ENCODE data around the gene SHC4.

SHC4 gene

DNA sequence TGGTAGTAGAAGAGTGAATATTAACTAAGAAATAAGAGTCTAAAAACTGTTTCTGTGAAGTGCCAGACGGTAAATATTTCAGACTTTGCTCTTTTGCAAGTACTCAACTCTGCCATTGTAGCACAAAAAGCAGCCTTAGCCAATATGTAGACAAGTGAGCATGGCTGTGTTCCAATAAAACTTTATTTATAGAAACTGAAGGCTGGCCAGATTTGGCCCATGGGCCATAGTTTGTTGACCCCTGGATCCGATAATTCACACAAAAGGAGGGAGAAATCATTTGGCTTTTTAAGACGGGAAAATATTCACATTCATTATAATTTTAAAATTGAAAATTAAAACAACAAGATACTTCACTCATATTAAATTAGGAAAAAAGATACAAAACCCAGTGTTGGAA is 70.4 kb downstream of the SHC4 start:
- H3K27me3 Mint-ChIP-seq, result peaks cover 50% of the 10 kb centered on the region
- no peak overlapping the region for H3K27ac Mint-ChIP-seq
- no peaks in the 10 kb centered on the region for H3K9me3 Mint-ChIP-seq
- H3K4me3 Mint-ChIP-seq, result no peak overlapping the region
- peaks cover 18% of the 10 kb centered on the region for H3K4me1 Mint-ChIP-seq (ENCODE audit: low read depth)
- no peaks in the 10 kb centered on the region for H3K36me3 Mint-ChIP-seq (ENCODE audit: low read depth)
- no peak for DNase-seq

DNA sequence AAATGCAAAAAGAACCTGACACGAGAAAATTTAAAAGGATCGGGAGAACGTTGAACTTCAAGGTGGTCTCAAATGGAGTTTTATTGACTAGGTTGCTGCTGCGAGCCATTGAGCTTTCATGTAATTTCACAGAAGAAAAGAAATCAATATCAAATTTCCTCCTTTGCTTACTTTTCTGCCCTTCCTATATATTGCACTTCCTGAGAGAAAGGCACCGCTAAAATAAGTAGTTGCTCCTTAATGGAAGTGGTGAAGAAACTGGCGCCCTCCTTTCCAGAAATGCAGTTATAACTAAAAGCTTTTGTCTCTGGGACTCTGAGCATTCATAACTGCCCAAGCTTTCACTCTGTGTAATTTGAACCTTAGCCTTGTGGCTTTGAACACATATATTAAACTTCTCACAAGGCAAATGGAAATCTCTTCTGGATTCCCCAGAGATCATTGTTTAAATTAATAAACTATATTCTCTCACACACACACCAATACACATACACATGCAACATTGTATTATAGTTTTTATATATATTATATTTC is 72.4 kb downstream of the SHC4 start:
- Mint-ChIP-seq H3K4me3 (no peak overlapping the region), H3K27me3 (peaks cover 40% of the 10 kb centered on the region), H3K27ac (no peak overlapping the region), H3K4me1 (ENCODE audit: low read depth) (peaks cover 16% of the 10 kb centered on the region), H3K9me3 (no peaks in the 10 kb centered on the region), H3K36me3 (ENCODE audit: low read depth) (no peaks in the 10 kb centered on the region)
- DNase-seq, result no peak

DNA sequence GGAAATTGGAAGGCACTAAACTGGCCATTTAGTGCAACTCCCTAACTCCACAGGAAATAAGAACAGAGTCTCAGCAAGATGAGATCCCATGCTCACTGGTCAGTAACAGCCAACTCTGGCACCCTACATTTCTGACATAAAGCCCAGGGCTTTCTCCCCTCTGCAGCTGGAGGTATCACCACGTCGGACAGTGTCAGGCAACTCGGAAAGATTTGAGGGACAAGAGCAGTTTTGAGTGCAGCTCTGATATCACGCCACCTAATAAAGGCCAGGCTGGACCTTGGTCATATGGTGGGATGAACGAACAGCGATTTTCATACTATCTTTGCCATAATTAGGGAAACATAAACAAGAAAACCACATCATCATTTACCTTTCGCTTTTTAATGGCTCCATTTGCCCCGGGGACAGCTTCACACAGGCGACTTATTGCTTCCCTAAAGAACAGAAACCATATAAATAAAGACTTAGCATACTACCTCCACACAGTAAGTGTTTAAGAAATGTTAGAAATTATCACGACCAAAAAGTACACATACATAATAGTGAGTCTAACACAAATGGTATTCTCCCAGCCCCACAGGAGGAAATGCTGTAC is 73.2 kb downstream of the SHC4 start:
- H3K27ac Mint-ChIP-seq, result no peak overlapping the region
- no peaks in the 10 kb centered on the region for H3K36me3 Mint-ChIP-seq (ENCODE audit: low read depth)
- peaks cover 42% of the 10 kb centered on the region for H3K27me3 Mint-ChIP-seq
- no peak overlapping the region for H3K4me3 Mint-ChIP-seq
- H3K9me3 Mint-ChIP-seq, result no peaks in the 10 kb centered on the region
- peaks cover 16% of the 10 kb centered on the region for H3K4me1 Mint-ChIP-seq (ENCODE audit: low read depth)
- DNase-seq, result no peak

- no peaks in the 10 kb centered on the region for H3K9me3 Mint-ChIP-seq
- no peak overlapping the region for H3K27ac Mint-ChIP-seq
- H3K36me3 Mint-ChIP-seq (ENCODE audit: low read depth), result no peaks in the 10 kb centered on the region
- H3K4me3 Mint-ChIP-seq, result no peak overlapping the region
- peaks cover 16% of the 10 kb centered on the region for H3K4me1 Mint-ChIP-seq (ENCODE audit: low read depth)
- peaks cover 40% of the 10 kb centered on the region for H3K27me3 Mint-ChIP-seq
- no peak for DNase-seq
Observed at GRCh38 chr15:48889925-48890324, 73.8 kb downstream of the SHC4 start.

DNA sequence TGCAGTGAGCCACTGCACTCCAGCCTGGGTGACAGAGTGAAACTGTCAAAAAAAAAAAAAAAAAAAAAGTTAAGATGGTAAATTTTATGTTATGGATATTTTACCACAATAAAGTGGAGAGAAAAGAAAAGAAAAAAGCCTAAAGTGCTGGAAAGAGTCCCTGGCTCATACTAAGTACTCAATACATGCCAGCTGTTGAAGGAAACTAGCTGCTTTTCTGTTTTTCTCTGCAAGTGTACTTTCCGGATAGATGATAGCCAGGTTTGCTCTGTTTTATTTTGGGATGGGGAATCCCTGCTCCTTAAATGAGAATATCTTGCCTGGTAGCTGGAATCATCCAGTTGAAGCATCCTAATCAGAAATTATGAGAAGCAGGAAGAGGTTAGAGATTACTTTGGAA is 74.9 kb downstream of the SHC4 start:
- DNase-seq, result no peak
- Mint-ChIP-seq H3K27ac (no peak overlapping the region), H3K4me1 (ENCODE audit: low read depth) (peaks cover 16% of the 10 kb centered on the region), H3K4me3 (no peak overlapping the region), H3K27me3 (peaks cover 42% of the 10 kb centered on the region), H3K9me3 (no peaks in the 10 kb centered on the region), H3K36me3 (ENCODE audit: low read depth) (no peaks in the 10 kb centered on the region)

- DNase-seq, result no peak
- Mint-ChIP-seq H3K4me1 (ENCODE audit: low read depth) (peaks cover 16% of the 10 kb centered on the region), H3K27ac (peak overlapping the region; percentile 48), H3K36me3 (ENCODE audit: low read depth) (no peaks in the 10 kb centered on the region), H3K27me3 (peaks cover 42% of the 10 kb centered on the region), H3K9me3 (no peaks in the 10 kb centered on the region), H3K4me3 (no peak overlapping the region)
Observed at GRCh38 chr15:48888191-48888590, 75.5 kb downstream of the SHC4 start.

GRCh38 chr15:48887144-48887543 is 76.6 kb downstream of the SHC4 start:
- H3K27ac Mint-ChIP-seq, result no peak overlapping the region
- peaks cover 24% of the 10 kb centered on the region for H3K4me1 Mint-ChIP-seq (ENCODE audit: low read depth)
- no peaks in the 10 kb centered on the region for H3K9me3 Mint-ChIP-seq
- H3K27me3 Mint-ChIP-seq, result peaks cover 35% of the 10 kb centered on the region
- DNase-seq, result no peak
- H3K4me3 Mint-ChIP-seq, result no peak overlapping the region
- no peaks in the 10 kb centered on the region for H3K36me3 Mint-ChIP-seq (ENCODE audit: low read depth)

GRCh38 chr15:48883699-48884098 is 80.0 kb downstream of the SHC4 start:
- Mint-ChIP-seq H3K4me3 (no peak overlapping the region), H3K27ac (no peak overlapping the region), H3K9me3 (peaks cover under 1% of the 10 kb centered on the region), H3K27me3 (peaks cover 26% of the 10 kb centered on the region), H3K36me3 (ENCODE audit: low read depth) (peaks cover 21% of the 10 kb centered on the region), H3K4me1 (ENCODE audit: low read depth) (peaks cover 42% of the 10 kb centered on the region)
- DNase-seq, result no peak

DNA sequence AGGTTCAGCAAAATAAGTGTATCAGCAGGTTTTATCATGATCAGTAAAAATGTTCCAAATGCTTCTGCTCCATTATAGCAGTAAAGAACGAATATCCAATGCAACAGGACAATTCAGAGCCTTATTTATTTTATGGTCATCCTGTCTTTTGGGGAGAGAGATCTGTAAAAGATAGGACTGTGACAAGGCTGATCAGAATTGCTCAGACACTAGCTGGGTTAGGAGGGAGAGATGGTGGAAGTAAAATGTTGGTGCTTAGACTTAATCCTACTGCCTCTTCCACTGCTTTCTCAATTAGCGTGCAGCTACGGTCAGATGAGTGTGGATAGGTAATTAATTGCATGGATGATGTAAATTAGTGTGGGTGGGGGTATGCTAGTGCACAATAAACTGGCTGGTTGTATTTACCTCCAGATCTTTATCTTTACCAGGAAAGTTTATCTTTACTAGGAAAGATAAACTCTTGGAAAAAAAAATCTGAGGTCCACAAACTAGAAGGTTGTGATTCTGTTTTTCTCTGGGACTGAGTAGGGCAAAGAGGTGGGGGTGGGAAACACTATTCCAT is 83.6 kb downstream of the SHC4 start:
- peak overlapping the region; percentile 99 for H3K4me3 Mint-ChIP-seq
- H3K36me3 Mint-ChIP-seq (ENCODE audit: low read depth), result peaks cover 33% of the 10 kb centered on the region
- peaks cover 2% of the 10 kb centered on the region for H3K9me3 Mint-ChIP-seq
- H3K27ac Mint-ChIP-seq, result peak overlapping the region; percentile 33
- peaks cover 12% of the 10 kb centered on the region for H3K27me3 Mint-ChIP-seq
- DNase-seq, result no peak
- H3K4me1 Mint-ChIP-seq (ENCODE audit: low read depth), result peaks cover 49% of the 10 kb centered on the region

DNA sequence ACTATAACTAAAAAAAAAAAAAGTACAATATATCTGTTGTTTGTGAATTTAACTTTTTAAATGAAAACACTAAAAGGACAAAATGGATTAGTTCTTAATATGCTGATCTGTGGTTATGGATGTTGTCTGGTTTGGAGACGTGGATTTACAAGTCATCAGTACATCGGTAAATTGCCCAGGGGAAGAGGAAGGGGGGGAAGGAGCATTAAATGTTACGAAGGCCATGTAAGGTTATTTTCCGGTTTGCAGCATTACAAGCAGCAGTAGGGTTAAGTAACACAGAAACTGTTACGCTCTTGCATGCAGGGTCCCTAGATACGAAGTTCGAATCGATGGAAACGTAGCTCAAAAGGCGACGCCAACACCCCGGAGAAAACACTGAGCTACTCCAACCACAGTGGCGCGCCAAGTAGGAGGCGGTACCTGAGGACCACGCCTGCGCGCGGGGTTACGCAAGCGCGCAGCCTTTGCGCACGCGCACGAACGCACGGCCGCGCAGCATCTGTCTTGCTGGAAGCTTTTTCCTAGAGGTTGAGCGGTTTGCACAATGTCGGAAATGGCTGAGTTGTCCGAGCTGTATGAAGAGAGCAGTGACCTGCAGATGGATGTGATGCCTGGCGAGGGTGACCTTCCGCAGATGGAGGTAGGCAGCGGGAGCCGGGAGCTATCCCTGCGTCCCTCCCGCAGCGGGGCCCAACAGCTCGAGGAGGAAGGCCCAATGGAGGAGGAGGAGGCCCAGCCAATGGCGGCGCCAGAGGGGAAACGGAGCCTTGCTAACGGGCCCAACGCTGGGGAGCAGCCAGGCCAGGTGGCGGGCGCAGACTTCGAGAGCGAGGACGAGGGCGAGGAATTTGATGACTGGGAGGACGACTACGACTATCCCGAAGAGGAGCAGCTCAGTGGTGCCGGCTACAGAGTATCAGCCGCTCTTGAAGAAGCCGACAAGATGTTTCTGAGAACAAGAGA is 85.8 kb downstream of the SHC4 start, which contains the start of gene EID1:
EID1 (plus strand) TSS at position 505 of the 966 bp plus-strand sequence; CDS start at position 548, 43 bp downstream.
- peak; percentile 95 for DNase-seq
- Mint-ChIP-seq H3K27ac (peak within 1 kb of the TSS; percentile 98), H3K36me3 (ENCODE audit: low read depth) (peaks cover 33% of the 10 kb centered on the region), H3K27me3 (peaks cover 18% of the 10 kb centered on the region), H3K9me3 (peaks cover 2% of the 10 kb centered on the region), H3K4me3 (peak within 1 kb of the TSS; percentile 99), H3K4me1 (ENCODE audit: low read depth) (peaks cover 48% of the 10 kb centered on the region)

DNA sequence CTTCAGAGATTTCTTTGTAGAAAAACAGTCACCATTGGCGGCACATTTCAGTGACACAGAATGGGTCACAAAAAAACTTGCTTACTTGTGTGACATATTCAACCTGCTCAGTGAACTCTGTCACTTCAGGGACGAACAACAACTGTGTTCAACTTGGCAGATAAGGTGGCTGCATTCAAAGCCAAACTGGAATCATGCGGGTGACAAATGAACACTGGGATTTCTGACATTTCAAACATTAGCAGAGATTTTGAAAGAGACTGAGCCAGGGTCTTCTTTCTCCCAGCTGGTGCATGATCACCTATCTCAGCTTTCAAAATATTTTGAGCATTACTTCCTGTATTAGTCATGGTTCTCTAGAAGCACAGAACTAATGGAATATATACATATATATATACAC is 87.7 kb downstream of the SHC4 start:
- H3K36me3 Mint-ChIP-seq (ENCODE audit: low read depth), result peaks cover 33% of the 10 kb centered on the region
- no peak for DNase-seq
- H3K4me1 Mint-ChIP-seq (ENCODE audit: low read depth), result peaks cover 37% of the 10 kb centered on the region
- no peak overlapping the region for H3K4me3 Mint-ChIP-seq
- H3K9me3 Mint-ChIP-seq, result peaks cover 2% of the 10 kb centered on the region
- H3K27ac Mint-ChIP-seq, result no peak overlapping the region
- H3K27me3 Mint-ChIP-seq, result peaks cover 32% of the 10 kb centered on the region

DNA sequence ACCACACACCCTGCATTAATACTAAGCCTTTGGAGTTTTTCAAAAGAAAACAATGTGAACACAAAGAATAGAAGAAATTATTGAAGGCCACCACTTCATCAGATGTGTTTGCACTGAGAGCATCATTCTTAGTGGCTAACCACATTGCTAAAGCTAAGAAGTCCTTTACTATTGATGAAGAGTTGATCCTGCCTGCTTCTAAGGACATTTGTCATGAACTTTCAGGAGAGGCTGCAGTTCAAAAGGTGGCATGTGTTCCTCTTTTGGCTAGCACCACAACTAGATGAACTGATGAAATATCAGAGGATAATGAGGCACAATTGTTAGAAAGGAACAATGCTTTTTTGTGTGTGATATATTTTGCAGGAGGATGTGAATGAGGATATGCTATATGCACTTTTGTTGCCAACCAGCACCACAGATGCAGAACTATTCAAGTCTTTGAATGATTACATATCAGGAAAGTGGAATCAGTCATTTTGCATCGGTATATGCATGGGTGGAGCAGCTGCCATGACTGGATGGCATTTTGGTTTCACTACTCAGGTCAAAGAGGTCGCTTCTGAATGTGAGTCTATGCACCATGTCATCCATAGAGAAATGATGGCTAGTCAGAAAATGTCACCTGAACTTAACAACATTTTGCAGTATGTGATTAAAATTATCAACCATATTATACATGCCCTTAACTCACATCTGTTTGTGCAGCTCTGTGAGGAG is 88.3 kb downstream of the SHC4 start:
- Mint-ChIP-seq H3K27me3 (peaks cover 39% of the 10 kb centered on the region), H3K27ac (no peak overlapping the region), H3K4me3 (no peak overlapping the region), H3K36me3 (ENCODE audit: low read depth) (peaks cover 29% of the 10 kb centered on the region), H3K9me3 (peaks cover 2% of the 10 kb centered on the region), H3K4me1 (ENCODE audit: low read depth) (peaks cover 34% of the 10 kb centered on the region)
- no peak for DNase-seq

- Mint-ChIP-seq H3K36me3 (ENCODE audit: low read depth) (peaks cover 2% of the 10 kb centered on the region), H3K4me3 (no peak overlapping the region), H3K27ac (no peak overlapping the region), H3K4me1 (ENCODE audit: low read depth) (peaks cover 10% of the 10 kb centered on the region), H3K9me3 (no peaks in the 10 kb centered on the region), H3K27me3 (peaks cover 55% of the 10 kb centered on the region)
- no peak for DNase-seq
Observed at GRCh38 chr15:48872632-48873031, 91.1 kb downstream of the SHC4 start.

GRCh38 chr15:48871542-48871941 is 92.2 kb downstream of the SHC4 start:
- H3K4me3 Mint-ChIP-seq, result no peak overlapping the region
- no peaks in the 10 kb centered on the region for H3K9me3 Mint-ChIP-seq
- peaks cover 5% of the 10 kb centered on the region for H3K4me1 Mint-ChIP-seq (ENCODE audit: low read depth)
- DNase-seq, result no peak
- H3K36me3 Mint-ChIP-seq (ENCODE audit: low read depth), result no peaks in the 10 kb centered on the region
- peaks cover 58% of the 10 kb centered on the region for H3K27me3 Mint-ChIP-seq
- H3K27ac Mint-ChIP-seq, result no peak overlapping the region
